HL-60 (cell line): ENCODE data around the gene GLIS1.

Source experiments
- SPI1 ChIP-seq: IDR thresholded peaks from 2 replicates; pipeline ENCODE4 v1.6.1; 2012; ENCODE audit warnings: low read depth, mild to moderate bottlenecking, borderline replicate concordance
- TF ChIP-seq, protein P1 (sequence below): IDR thresholded peaks from 2 replicates; pipeline ENCODE4 v1.6.1; 2012; ENCODE audit warnings: low read depth; ENCODE audit not compliant: insufficient replicate concordance

DNA sequence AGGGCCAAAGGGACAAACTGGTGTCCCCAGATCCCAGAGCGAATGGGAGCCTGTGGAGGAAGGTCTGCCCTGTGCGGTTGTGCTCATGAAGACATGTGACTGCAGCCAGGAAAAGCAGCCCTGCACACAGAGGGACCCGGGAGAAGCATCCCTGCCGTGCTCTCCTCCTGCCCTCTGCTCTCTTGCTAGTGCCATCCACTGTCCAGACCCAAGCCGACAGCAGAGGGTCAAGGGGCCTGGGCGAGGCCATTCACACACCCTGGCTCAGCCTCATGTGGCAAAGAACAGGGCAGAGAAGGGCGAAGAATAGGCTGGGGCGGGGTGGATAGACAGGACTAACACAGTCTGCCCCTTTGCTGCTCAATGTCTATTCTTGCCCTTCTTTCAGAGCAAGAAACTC lies 262.4 kb downstream of the GLIS1 start:
- TF ChIP-seq SPI1: no peak
- TF ChIP-seq, protein P1, sequence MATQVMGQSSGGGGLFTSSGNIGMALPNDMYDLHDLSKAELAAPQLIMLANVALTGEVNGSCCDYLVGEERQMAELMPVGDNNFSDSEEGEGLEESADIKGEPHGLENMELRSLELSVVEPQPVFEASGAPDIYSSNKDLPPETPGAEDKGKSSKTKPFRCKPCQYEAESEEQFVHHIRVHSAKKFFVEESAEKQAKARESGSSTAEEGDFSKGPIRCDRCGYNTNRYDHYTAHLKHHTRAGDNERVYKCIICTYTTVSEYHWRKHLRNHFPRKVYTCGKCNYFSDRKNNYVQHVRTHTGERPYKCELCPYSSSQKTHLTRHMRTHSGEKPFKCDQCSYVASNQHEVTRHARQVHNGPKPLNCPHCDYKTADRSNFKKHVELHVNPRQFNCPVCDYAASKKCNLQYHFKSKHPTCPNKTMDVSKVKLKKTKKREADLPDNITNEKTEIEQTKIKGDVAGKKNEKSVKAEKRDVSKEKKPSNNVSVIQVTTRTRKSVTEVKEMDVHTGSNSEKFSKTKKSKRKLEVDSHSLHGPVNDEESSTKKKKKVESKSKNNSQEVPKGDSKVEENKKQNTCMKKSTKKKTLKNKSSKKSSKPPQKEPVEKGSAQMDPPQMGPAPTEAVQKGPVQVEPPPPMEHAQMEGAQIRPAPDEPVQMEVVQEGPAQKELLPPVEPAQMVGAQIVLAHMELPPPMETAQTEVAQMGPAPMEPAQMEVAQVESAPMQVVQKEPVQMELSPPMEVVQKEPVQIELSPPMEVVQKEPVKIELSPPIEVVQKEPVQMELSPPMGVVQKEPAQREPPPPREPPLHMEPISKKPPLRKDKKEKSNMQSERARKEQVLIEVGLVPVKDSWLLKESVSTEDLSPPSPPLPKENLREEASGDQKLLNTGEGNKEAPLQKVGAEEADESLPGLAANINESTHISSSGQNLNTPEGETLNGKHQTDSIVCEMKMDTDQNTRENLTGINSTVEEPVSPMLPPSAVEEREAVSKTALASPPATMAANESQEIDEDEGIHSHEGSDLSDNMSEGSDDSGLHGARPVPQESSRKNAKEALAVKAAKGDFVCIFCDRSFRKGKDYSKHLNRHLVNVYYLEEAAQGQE: no peak
